HG03135 (cell line): ENCODE results near the gene CCDC183.
"Not testable (repeated sequence)": the region's sequence is repeated elsewhere in the genome, so short reads cannot be mapped to it uniquely, and the experiment has no call there.

ENCODE experiments used
- ATAC-seq: cut with Tn5 transposase; IDR thresholded peaks from one replicate; pipeline ENCODE4 v1.9.1; 2021; ENCODE audit warnings: mild to moderate bottlenecking, moderate library complexity; ENCODE audit not compliant: unreplicated experiment

CCDC183 gene

DNA sequence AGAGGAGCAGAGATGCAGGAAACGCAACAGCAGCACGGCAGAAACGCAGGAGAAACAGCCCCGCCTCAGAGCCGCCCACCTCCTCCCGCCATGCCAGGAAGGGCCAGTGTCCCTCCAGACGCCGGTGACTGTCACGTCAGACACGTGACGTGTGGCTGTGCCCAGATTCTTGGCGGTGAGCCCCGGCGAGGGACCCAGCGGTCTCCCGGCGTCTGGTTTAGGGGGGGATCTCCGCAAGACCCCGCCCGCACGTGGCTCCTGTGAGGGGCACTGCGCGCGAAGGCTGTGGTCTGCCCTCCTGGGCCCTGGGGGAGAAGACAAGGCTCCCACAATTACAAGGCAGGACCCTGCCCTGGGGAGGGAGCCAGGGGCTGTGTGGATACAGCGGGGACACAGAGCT, 35.7 kb upstream of the CCDC183 start:
- no peak for ATAC-seq

DNA sequence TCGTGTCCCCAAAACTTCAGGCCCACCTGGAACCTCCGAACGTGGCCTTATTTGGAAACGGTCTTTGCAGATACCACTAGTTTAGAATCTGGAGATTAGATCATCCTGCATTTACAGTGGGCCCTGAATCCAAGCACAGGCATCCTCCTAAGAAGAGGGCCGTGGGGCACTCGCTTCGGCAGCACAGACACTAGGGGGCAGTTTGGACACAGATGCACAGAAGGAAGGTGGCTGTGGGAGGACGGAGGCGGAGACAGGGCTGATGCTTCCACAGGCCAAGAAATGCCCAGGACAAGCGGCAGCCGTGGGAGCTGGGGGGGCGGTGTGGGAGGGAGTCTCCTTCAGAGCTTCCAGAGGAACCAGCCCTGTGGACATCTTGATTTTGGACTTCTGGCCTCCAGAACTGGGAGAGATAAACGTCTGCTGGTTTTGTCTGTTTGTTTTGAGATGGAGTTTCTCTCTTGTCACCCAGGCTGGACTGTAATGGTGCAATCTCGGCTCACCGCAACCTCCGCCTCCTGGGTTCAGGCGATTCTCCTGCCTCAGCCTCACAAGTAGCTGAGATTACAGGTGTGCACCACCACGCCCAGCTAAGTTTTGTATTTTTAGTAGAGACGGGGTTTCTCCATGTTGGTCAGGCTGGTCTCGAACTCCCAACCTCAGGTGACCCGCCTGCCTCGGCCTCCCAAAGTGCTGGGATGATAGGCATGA, 35.1 kb upstream of the CCDC183 start:
- not testable (repeated sequence) for ATAC-seq

DNA sequence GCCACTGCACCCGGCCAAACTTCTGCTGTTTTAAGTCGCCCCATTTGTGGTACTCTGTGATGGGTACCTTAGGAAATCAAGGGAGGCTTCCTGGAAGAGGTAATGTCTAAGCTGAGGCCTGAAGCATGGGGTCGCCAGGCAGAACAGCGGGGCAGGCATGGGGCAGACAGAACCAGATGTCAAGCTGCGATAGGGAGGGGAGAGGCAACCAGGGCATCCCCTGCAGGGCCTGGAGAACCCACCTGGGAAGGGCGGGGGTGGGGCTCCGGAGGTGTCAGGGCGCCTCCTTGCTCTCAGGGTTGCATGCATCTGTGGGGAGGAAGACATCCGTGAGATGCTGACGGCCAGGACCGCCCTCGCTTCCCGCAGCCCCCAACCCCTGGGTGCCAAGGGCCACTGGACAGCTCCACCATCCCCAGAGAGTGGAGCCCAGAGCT, 34.6 kb upstream of the CCDC183 start:
- no peak for ATAC-seq

DNA sequence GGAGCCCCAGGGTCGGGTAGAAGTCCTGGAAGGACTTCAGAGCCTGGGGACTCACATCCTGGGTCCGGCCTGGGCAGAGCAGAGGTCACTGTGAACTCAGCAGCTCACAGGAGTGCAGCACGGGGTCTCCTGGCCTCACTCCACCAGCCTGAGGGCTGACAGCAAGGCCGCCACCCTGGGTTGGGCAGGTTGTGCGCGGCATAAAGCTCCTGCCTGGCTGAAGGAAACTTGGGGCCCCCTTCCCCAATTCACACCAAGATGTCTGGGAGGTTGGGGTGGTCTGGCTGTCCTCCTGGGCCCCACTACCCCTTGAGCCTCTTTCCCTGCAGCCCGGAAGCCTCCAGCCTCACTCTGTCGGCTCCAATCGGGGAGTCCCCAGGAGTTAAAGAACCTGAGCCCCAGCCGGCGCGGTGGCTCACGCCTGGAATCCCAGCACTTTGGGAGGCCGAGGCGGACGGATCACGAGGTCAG, 33.9 kb upstream of the CCDC183 start:
- ATAC-seq = no peak

DNA sequence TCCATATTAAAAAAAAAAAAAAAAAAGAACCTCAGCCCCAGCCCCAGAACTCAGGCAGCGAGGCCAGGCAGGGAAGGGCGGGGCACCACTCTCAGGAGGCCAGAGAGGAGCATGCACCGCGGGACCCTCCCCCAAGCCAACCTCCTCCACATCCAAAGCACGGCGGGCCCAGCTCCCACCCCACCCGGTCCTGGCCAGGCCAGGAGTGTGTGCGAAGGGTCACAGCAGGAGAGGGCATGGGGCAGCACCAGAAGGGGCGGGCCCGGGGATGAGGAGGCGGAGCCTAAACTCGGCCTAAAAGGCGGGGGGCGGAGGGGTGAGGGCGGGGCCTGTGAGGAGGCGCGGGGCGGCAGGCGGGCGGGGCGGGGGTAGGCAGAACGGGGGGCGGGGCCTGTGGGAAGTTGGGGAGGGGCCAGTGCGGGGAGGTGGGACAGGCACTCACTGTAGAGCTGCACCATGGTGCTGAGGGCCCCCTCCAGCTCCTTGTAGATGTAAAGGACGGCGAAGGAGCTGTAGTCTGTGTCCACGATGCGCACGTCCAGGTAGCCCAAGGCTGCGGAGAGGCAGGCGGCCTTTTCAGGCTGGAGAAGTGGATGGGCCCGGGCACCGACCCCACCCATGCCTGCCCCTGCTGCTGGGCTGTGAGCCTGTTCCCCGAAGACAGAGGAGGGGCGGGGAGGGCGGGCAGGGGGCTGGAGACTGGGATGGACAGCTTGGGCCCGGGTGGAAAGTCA, 33.1 kb upstream of the CCDC183 start:
- no peak for ATAC-seq

DNA sequence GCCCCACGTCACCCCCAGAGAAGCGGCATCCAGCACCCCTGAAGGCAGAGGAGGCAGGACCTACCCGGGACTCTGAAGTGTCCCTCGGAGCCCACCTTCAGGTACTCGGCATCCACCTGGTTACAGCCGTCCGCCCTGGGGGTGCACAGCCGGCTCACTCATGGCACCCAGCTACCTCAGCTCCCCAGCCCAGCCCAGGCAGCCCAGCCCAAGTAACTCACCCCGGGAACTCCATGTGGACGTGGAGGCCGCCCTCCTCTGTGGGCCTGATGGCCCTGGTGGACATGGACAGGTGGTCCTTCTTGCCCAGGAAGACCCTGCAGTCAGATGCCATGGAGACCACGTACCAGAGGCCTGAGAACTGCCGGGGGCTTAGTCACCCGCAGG, 32.5 kb upstream of the CCDC183 start:
- no peak for ATAC-seq

DNA sequence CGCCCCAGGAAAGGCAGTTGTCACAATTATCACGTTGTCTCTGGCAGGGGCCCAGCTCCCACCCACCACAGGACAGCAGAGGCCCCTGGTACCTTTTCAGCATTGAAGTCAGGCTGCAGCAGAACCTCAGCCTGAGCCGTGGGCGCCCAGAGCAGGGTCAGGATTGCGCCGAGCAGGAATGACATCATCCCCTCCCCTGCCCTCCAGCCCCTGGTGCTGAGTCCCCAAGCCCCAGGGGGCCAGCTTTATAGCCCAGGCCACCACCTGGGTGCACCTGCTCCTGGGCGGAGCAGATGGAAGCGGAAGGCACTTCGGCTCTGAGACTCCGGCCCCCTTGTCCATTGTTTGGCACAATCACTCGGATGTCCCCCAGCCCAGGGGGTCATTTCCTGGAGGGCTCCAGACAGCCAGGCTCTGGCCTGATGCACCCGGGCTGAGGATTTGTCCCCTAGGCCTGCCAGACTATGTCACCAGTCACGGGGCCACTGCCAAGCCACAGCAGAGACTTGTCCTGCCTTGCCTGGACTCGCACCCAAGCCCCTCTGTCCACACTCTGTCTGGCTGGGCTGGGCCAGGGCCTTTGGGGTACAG, 31.7 kb upstream of the CCDC183 start, which contains the start of gene LCN15:
Gene LCN15 (minus strand): TSS at position 218 of the 591 bp plus-strand sequence. CDS start 30 bp downstream, at position 188.
- no peak for ATAC-seq

DNA sequence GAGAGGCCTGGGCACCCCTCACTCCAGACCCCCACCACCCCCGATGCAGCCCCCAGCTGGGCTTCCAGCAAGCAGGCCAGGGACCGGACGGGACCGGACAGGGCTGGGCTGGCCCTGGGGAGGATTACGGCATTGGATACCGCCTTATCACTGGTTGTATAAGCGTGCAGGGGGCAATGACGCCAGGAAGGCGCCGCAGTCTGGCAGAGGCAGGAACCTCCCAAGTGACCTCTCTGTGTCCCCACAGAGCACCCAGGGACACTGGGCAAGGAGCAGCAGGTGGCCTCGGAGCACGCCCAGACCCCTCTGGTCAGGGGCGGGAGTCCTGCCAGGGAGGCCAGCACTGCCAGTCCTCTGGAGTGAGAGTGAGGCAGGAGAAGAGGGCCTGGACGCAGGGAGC, 31.1 kb upstream of the CCDC183 start:
- ATAC-seq = no peak

DNA sequence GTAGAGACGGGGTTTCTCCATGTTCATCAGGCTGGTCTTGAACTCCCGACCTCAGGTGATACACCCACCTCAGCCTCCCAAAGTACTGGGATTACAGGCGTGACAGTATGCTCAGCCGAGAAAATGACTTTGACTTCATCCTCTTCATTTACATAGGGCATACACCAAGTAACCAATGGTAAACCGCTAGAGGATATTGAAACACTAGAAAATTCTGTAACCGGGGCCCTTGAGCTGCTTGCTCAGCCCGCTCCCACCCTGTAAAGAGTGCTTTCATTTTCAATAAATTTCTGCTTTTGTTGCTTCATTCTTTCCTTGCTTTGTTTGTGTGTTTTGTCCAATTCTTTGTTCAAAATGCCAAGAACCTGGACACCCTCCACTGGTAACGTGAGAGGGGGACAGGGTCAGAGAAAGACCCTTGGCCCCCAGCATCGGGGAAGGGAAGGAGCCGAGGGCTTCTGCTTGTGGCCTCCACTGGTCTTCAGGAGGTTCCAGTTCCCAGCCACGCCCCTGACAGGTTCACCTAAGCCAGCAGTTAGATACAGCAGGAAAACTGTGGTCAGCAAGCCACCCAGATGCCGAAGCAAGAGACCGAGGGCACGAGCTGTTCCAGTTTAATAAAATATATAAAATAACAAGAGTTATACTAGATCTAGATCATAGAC, 30.3 kb upstream of the CCDC183 start:
- not testable (repeated sequence) for ATAC-seq

DNA sequence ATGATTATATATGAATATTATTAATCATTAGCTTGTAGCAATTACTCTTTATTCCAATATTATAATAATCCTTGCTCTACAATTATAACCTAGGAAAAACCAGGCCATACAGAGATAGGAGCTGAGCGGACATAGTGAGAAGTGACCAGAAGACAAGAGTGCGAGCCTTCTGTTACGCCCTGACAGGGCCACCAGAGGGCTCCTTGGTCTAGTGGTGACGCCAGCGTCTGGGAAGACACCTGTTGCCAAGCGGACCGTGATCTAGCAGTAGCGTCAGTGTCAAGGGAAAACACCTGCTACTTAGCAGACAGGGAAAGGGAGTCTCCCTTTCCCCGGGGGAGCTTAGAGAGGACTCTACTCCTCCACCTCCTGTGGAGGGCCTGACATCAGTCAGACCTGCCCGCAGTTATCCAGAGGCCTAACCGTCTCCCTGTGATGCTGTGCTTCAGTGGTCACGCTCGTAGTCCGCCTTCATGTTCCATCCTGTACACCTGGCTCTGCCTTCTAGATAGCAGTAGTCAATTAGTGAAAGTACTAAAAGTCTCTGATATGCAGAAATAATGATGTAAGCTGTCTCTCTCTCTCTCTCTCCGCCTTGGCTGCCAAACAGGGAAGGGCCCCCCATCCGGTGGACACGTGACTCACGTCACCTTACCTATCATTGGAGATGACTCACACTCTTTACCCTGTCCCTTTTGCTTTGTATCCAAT, 29.6 kb upstream of the CCDC183 start:
- not testable (repeated sequence) for ATAC-seq

DNA sequence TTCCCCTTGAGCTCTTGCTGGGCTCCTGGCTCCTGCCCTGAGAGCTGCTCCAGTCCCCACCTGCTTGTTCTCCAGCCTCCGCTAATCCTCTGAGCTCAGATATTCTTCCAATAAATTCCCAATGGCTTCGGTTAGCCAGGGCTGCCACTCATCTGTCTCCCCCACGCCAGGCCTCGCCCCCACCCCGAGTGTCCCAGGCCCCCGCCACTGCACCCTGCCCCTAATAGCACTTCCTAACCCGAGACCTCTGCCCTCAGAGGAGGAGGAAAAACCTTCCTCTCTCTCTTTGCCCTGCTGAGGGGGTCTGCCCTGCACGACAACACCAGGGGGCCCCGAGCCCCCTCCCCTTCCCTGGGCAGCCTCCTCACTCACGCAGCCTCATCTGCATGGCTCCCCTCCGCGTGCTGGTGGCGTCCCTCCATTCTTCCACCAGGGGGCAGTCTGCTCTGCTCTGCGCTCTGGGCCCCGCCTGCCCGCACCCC, 26.4 kb upstream of the CCDC183 start:
- ATAC-seq = no peak

DNA sequence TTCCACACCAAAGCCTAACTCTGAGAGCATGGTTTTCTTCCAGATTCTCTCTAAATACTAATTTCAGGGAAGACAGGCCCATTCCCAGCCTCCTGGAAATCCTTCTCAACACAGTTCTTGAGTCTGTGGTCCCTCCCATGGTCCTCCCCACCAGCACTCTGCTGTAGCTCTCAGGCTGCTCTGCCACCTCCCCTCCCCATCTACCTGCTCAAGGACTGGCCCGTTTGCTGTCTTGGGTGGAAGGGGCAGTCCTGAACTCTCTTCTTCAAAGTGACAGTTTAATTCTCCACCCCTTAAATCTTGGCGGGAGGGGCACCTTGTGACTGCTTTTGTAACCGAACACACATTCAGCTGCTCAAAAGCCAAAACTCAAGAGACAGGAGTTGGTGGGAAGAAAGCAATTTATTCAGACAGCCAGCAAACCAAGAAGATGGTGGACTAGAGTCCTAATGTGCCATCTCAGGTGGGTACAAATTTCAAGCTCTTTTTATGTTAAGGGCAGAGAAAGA, 24.2 kb upstream of the CCDC183 start:
- no peak for ATAC-seq

DNA sequence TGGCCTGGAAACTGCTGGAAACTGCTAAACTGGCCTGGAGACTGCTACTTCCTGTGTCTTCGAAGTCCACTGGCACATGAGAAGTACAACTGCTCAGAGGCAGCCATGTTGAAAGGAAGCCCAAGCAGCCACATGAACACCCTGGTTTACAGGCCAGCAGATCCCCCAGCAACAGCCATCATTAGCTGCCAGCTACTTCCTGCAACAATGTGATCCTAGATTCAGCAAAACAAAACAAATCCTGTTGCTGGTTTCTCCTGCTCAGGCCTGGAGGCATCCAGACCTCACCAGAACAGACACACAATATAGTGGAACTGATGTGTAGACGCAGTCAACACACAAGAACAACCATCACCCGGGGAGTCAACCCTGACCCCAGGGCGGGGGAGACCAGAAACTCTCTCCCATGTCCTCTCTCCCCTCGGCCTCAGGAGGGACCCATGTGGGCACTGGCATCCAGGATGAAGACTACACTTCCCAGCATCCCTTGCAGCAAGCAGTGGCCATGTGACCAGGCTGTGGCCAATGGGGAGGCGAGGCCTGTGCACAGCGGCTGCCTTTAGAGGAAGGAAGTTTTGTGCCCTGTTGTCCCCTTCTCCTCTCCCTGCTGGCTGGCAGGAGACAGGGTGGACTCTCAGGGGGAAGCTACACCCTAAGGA, 22.6 kb upstream of the CCDC183 start:
- no peak for ATAC-seq

DNA sequence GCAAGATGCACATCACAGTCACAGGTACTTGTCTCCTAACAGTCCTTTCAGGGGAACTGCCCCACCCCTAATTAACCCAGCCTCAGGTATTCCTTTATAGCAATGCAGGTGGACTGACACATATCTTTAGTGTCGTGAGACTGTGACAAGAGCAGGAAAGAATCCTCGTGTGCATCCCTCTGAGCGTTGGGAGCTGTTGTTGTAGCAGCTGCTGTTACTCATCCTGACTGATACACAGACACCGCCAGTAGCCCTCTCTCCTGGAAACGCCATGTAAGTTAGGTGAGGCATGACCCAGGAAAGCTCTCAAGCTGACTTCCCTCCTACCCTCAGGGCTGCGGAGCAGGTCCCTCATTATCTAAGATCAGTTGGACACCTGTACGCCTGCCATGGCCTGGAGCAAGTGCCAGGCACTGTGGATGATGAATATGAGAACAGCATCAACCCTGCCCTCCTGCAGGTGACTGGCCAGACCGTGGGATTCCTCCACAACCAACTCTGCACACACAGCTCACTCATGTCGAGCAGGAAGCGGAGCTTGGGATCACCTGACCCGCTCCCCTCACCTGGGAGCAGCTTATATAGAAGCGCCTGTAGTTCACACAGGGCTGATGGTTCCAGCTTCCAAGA, 21.6 kb upstream of the CCDC183 start:
- ATAC-seq = no peak

DNA sequence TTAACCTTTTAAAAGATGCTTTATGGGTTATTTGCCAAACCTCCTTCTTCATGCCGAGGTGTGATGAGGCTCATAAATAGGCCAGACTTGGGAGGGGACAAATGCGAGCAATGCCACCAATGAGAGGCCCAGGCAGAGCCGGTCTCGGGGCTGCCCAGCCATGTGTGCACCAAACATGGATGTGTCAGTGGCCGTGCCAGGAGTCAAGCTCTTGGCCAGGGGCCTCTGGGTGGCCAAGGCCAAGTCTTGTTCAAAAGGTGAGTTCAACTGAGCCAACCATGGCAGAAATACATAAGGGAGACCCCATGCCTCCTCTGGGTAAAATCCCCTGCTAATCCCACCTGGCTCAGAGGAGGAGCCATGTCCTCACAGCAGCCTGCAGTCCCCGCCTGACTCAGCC, 20.9 kb upstream of the CCDC183 start:
- ATAC-seq = no peak

DNA sequence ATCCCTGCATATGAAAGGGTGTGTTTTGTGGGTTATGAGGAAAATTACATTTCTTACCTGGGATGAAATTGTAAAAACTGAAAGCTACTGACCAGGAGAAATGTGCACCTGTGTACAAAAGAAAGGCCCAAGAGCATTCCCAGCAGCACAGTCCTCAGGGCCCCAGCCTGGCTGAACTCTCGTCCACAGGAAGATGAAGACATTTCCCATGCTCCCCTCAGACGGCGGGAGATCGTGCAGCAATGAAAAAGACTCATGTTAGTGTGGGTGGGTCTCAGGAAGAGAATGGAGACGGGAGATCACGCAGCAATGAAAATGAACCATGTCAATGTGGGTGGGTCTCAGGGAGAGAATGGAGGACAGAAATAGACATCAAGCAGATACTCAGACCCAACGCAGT, 19.2 kb upstream of the CCDC183 start:
- no peak for ATAC-seq

DNA sequence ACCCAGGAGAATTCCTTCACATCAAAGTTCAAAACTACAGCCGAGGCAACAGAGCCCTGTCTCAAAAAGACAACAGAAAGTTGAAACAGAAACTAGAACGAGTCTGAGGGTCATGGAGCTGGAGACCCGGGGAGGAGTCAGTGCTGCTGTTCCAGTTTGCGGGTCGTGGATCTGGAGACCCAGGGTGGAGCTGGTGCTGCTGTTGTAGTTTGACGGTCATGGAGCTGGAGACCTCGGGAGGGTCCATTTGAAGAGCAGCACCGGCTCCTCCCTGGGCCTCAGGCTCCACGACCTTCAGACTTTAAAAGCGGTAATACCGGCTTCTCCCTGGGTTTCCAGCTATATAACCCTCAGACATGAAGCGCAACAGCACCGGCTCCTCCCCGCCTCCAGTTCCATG, 18.8 kb upstream of the CCDC183 start:
- no peak for ATAC-seq

DNA sequence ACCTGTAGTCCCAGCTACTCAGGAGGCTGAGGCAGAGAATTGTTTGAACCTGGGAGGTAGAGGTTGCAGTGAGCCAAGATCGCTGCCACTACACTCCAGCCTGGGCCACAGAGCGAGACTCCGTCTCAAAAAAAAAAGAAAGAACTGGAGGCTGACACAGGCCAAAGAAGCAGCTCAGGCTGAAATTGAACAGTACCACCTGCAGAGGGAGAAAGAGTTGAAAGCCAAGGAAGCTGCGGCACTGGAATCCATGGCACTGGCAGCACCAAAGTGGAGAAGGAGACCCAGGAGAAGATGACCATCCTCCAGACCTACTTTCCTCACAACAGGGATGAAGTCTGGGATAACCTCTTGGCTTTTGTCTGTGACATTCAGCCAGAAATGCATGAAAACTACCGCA, 16.3 kb upstream of the CCDC183 start:
- no peak for ATAC-seq

DNA sequence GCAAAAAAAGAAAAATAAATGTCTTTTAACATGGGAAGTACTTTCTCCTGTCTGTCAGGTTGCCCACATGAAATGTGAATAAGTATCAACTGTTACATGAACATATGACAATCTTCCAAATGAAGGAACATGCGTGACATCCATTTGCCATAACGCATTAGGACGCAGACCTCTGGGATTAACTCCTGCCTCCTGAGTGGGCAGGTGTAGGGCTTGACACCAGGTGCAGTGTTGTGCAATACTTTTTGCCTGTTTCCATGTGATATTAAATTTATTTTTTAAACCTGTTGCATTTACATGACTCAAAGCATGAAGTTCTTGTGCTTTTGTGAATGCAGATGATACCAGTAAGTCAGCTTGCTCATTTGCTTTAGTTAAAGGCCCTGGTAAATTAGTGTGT, 13.7 kb upstream of the CCDC183 start:
- ATAC-seq = no peak
